DMS53 (cell line): Measurements from ENCODE around the gene PTH1R.

Experiments used
- DNase-seq: peaks from one replicate; lab custom pipeline; 2025; lab: John Stamatoyannopoulos, UW

PTH1R gene

GRCh38 chr3:46946856-46947545 is 69.5 kb downstream of the PTH1R start:
- DNase-seq: peak; percentile 41

DNA sequence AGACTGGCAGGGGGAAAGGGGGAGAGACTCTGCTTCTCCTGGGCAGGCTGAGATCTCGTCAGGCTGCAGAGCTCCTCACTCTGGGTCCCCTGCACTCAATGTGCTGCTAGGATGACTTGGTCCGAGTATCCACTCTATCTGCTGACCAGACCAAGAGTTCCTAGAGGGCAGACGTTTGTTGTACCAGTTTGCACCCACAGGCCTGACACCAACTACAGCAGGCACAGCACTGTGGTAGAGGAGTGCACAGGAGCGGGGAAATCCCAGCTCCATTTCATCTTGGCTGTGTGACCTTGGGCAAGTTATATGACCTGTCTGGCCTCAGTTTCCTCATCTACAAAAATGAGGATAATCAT is 70.0 kb downstream of the PTH1R start:
- DNase-seq: no peak

DNA sequence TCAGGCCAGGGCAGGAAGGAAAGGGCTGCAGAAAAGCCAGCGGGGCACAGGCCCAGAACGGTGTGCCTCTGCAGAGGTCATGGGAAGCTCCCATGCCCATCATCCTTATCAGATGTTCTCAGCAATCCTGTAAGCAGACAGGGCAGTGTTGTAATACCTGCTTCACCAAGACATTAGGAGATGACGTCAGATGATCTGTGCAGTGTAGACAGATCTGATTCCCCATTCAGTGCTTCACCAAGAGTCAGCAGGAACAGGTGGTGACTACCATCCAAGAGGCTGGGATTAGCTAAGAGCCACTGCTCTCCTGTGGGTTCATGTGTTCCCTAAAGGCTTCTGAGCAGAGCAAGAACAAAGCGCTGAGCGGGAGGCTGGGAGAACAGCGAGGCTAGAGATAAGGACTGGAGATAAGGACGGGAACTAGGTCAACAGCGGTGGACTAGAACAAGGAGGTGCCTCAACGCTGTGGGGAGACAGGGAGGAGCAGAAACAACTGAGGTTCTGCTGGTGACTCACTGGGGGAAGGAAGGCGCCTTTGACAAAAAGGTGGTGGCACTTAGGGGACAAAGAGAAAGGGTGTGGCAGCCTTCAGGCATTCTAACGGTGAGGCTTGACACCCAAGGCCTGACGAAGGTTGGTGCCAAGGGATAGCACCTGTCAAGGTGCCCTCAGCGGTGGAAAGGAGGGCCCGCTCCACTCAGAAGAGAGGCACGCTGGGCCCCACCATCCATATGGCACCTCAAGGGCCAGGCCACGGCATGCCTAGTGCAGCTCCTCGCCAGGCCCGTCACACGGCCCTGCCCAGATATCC is 70.7 kb downstream of the PTH1R start:
- peak; percentile 63 for DNase-seq

GRCh38 chr3:46948830-46949671 is 71.5 kb downstream of the PTH1R start:
- DNase-seq: peak; percentile 51

DNA sequence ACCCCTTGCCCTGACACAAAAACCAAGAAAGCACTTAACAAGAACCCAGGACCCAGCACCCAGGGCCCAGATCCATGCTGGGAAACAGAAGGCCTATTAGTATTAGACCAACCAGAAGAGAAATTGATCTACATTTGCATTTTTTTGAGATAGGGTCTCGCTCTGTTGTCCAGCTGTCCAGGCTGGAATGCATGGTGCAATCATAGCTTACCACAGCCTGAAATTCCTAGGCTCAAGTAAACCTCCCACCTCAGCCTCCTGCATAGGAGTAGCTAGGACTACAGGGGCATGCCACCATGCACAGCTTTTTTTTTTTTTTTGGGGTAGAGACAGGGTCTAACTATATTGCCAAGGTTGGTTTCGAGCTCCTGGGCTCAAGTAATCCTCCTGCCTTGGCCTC is 72.7 kb downstream of the PTH1R start:
- DNase-seq: no peak

DNA sequence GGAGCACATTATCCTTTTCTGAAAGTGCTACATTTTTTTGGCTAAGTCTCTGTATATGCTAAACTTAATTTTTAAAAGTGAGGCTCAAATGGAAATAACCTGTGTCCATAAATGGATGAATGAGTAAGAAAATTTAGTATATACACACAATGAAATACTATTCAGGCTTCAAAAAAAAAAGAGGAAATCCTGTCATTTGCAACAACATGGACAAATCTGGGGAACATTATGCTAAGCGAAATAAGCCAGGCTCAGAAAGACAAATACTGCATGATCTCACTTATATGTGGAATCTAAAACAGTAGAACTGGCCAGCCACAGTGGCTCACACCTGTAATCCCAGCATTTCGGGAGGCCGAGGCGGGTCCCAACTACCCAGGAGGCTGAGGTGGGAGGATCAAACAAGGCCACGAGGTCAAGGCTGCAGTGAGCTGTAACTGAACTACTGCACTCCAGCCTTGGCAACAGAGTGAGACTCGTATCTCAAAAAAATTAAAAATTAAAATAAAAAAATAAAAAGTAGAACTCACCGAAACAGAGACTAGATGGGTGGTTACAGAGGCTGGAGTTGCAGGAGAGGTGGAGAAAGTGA is 73.2 kb downstream of the PTH1R start:
- no peak for DNase-seq

DNA sequence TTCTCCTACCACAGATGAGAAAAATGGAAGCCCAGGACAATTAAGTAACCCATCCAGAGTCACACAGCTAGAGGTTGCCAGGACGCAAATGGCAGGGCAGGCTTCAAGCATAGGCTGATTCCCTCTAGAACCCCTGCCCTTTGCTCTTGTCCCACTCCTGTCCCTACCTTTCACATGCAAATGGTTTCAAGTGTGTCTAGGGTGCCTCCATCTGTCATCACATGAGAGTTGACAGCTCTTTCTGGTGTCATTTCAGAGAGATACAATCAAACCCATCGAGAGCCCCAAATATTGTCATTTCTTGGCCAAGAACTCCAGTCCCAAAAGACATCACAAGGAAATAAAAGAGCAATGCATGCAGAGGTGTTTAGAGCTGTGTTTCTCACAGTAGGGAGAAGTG is 75.3 kb downstream of the PTH1R start:
- DNase-seq: no peak
